GM21717 (cell line): ENCODE data around the gene ADORA2A.

ENCODE experiments used
- ATAC-seq: cut with Tn5 transposase; IDR thresholded peaks from one replicate; pipeline ENCODE4 v1.9.1; 2021; ENCODE audit warnings: mild to moderate bottlenecking, moderate library complexity; ENCODE audit not compliant: unreplicated experiment

The ADORA2A gene

GRCh38 chr22:24402460-24403192, 24.8 kb upstream of the ADORA2A start:
- ATAC-seq = no peak

GRCh38 chr22:24403346-24403745, 24.1 kb upstream of the ADORA2A start:
- ATAC-seq = no peak

- ATAC-seq = no peak
These were observed 22.7 kb upstream of the ADORA2A start for GRCh38 chr22:24404561-24405275.

- no peak for ATAC-seq
These were observed 21.6 kb upstream of the ADORA2A start for GRCh38 chr22:24405631-24406321.

- ATAC-seq = no peak
These were observed 20.8 kb upstream of the ADORA2A start for GRCh38 chr22:24406322-24407277.

GRCh38 chr22:24407278-24407665, 20.1 kb upstream of the ADORA2A start:
- ATAC-seq = no peak

- no peak for ATAC-seq
These were observed 19.5 kb upstream of the ADORA2A start for GRCh38 chr22:24407884-24408283.

- no peak for ATAC-seq
These were observed 18.8 kb upstream of the ADORA2A start for GRCh38 chr22:24408630-24409029.

GRCh38 chr22:24409707-24410106, 17.7 kb upstream of the ADORA2A start:
- ATAC-seq = no peak

- ATAC-seq = no peak
These were observed 17.1 kb upstream of the ADORA2A start for GRCh38 chr22:24410110-24410856.

- ATAC-seq = no peak
These were observed 16.0 kb upstream of the ADORA2A start for GRCh38 chr22:24411256-24412004.

- ATAC-seq = no peak
These were observed 15.1 kb upstream of the ADORA2A start for GRCh38 chr22:24412274-24412673.

- no peak for ATAC-seq
These were observed 14.1 kb upstream of the ADORA2A start for GRCh38 chr22:24413271-24413670.

GRCh38 chr22:24413736-24414385, 13.5 kb upstream of the ADORA2A start:
- no peak for ATAC-seq

- ATAC-seq = no peak
These were observed 12.9 kb upstream of the ADORA2A start for GRCh38 chr22:24414523-24414922.

- no peak for ATAC-seq
These were observed 12.1 kb upstream of the ADORA2A start for GRCh38 chr22:24414984-24415945.

GRCh38 chr22:24416095-24416494, 11.3 kb upstream of the ADORA2A start:
- no peak for ATAC-seq

- no peak for ATAC-seq
These were observed 10.8 kb upstream of the ADORA2A start for GRCh38 chr22:24416611-24417010.
